Suprapubic skin (tissue), 3 donors: ENCODE measurements around the gene GLYR1.

Experiments
- POLR2AphosphoS5 ChIP-seq, 3 donors: sonication (generic); formaldehyde crosslinking; IDR thresholded peaks; one replicate each; pipeline ENCODE4 v1.6.1; 2017; ENCODE audit warnings: antibody characterized with exemption in 3 of 3
- TF ChIP-seq, protein P1 (sequence below), 2 donors: fragments of 200-600 bp in 1 of 2; fragments of 450-650 bp in 1 of 2; sonication (generic) in 1 of 2; IDR thresholded peaks; one replicate each; pipeline ENCODE4 v1.5.1; 2016 to 2019; ENCODE audit warnings: antibody characterized with exemption in 2 of 2, mild to moderate bottlenecking in 1 of 2, moderate library complexity in 1 of 2

DNA sequence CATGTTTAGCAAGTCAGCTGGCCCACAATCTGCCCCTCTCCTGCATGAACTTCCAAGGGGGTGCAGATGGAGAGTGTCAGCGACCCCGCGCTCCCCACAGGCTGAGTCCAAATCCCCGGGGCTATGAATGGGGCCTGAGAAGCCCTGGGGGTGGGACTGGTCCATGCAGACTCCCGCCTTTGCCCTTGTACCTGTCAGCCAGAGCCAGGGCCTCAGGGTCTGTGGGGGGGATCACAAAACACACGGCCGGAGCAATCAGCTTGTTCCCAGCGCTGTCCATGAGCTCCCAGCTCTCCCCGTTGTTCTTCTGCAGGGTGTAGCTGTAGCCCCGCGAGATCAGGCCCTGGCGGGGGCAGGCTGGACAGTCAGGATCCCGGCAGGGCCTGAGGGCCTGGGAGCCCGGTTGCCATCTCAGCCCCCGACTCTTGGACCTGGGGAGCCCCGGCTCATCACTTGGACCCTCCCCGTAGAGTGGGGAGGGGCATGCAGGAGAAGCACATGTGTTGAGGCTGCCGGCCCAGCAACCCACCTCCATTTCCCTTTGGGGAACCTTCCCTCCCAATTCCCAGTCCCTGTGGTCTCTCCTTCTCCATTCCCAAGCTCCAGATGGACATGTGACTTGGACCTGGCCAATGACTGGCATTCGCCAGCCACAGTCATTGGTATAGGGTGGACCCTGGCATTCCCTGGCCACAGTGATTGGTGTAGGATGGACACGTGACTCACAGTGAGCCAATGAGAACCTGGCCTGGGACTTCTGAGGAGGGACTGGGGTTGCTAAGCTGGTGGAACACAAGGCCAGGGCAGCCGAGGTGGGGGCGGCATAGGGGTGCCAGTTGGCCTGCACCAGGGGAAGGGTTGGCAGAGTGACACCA is 47.4 kb upstream of the GLYR1 start:
- TF ChIP-seq POLR2AphosphoS5 (IDR thresholded peaks at IDR 0.05), result no peak
- TF ChIP-seq, protein P1, sequence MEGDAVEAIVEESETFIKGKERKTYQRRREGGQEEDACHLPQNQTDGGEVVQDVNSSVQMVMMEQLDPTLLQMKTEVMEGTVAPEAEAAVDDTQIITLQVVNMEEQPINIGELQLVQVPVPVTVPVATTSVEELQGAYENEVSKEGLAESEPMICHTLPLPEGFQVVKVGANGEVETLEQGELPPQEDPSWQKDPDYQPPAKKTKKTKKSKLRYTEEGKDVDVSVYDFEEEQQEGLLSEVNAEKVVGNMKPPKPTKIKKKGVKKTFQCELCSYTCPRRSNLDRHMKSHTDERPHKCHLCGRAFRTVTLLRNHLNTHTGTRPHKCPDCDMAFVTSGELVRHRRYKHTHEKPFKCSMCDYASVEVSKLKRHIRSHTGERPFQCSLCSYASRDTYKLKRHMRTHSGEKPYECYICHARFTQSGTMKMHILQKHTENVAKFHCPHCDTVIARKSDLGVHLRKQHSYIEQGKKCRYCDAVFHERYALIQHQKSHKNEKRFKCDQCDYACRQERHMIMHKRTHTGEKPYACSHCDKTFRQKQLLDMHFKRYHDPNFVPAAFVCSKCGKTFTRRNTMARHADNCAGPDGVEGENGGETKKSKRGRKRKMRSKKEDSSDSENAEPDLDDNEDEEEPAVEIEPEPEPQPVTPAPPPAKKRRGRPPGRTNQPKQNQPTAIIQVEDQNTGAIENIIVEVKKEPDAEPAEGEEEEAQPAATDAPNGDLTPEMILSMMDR (IDR thresholded peaks at IDR 0.05), result no peak
